ENCODE measurements around the gene IZUMO2. TPM values are rescaled to one million over a fixed set of nuclear protein-coding genes. Genes with fewer than 3 reads are reported as not detected.

IZUMO2 gene
- total and polyA plus RNA-seq, 9 of the 15 experiments (the other 6 are each of a cell fraction or from before 2014, with no cell fraction given): not detected

- CTCF ChIA-PET (ENCODE audit: low intra/inter-chr PET ratio): no interaction called here
- no peaks in the 10 kb centered on the region for H3K9me3 ChIP-seq (replicated peaks; ENCODE audit: control insufficient read depth, insufficient read depth, low read depth, low read length)
Observed at GRCh38 chr19:50178859-50179537, 15.9 kb upstream of the IZUMO2 start.

GRCh38 chr19:50178320-50178719 is 15.2 kb upstream of the IZUMO2 start:
- H3K9ac ChIP-seq (ENCODE audit: insufficient read depth in 1 of 2, low read depth in 2 of 2, low read length in 2 of 2): no peak overlapping the region
- no peak for TF ChIP-seq TAF1 (IDR thresholded peaks at IDR 0.05; ENCODE audit: control insufficient read depth, extremely low read depth, insufficient read depth, low read length, severe bottlenecking)

More at GRCh38 chr19:50178859-50179537, 15.9 kb upstream of the IZUMO2 start:
- intact Hi-C loops (cut with micrococcal nuclease): no loop called here
- Histone ChIP-seq H3K4me1 (replicated peaks in 1 of 2; ENCODE audit: control insufficient read depth in 2 of 2, insufficient read depth in 2 of 2, low read length in 2 of 2) (no peaks in the 10 kb centered on the region), H3K27ac (ENCODE audit: extremely low read depth, low read depth, low read length) (no peak overlapping the region), H3K27me3 (ENCODE audit: control insufficient read depth in 2 of 2, insufficient read depth in 2 of 2, low read length in 2 of 2) (no peaks in the 10 kb centered on the region; a peak in 1 of 5 replicates), H3K9me1 (ENCODE audit: control insufficient read depth, insufficient read depth, low read length) (no peaks in the 10 kb centered on the region), H4K20me1 (replicated peaks; ENCODE audit: control insufficient read depth, insufficient read depth, low read length) (no peaks in the 10 kb centered on the region), H2AFZ (ENCODE audit: low read depth, low read length) (no peak overlapping the region), H3K36me3 (ENCODE audit: control insufficient read depth, insufficient read depth, low read length) (no peaks in the 10 kb centered on the region), H3K9ac (ENCODE audit: insufficient read depth in 1 of 2, low read depth in 2 of 2, low read length in 2 of 2) (no peak overlapping the region), H3K4me2 (ENCODE audit: insufficient read depth, low read length) (no peak overlapping the region), H3K4me3 (no peak overlapping the region), H3K79me2 (ENCODE audit: control insufficient read depth, insufficient read depth, low read length) (no peaks in the 10 kb centered on the region)
- WGBS (ENCODE audit: insufficient coverage, low coverage, missing lambda C conversion rate): 6% methylated on average over 9 of the region's 9 CpGs
- FAIRE-seq (no peak), ATAC-seq (no peak), DNase-seq (ENCODE audit: extremely low read depth in 1 of 4, low spot score in 3 of 4) (no peak)
- POLR2A ChIA-PET: no interaction called here
- no TSS peak for BruUV-seq (replicated peaks)
- TF ChIP-seq SAFB (IDR thresholded peaks at IDR 0.05; ENCODE audit: borderline replicate concordance, low read depth, low read length): no peak
- TF ChIP-seq, protein P1, sequence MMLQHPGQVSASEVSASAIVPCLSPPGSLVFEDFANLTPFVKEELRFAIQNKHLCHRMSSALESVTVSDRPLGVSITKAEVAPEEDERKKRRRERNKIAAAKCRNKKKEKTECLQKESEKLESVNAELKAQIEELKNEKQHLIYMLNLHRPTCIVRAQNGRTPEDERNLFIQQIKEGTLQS (IDR thresholded peaks at IDR 0.05): peak; percentile 79
- TF ChIP-seq, protein P1 (CRISPR knock-in tag; conservative IDR thresholded peaks at IDR 0.05): no peak
- in situ Hi-C loops (cut with MboI): no loop called here

More at GRCh38 chr19:50178320-50178719, 15.2 kb upstream of the IZUMO2 start:
- Histone ChIP-seq H3K79me2 (ENCODE audit: control insufficient read depth, insufficient read depth, low read length) (no peaks in the 10 kb centered on the region), H4K20me1 (replicated peaks; ENCODE audit: control insufficient read depth, insufficient read depth, low read length) (no peaks in the 10 kb centered on the region), H3K9me1 (ENCODE audit: control insufficient read depth, insufficient read depth, low read length) (no peaks in the 10 kb centered on the region), H3K4me3 (no peak overlapping the region), H3K36me3 (ENCODE audit: control insufficient read depth, insufficient read depth, low read length) (no peaks in the 10 kb centered on the region), H3K27me3 (ENCODE audit: control insufficient read depth in 2 of 2, insufficient read depth in 2 of 2, low read length in 2 of 2) (no peaks in the 10 kb centered on the region; a peak in 1 of 5 replicates), H3K4me1 (replicated peaks in 1 of 2; ENCODE audit: control insufficient read depth in 2 of 2, insufficient read depth in 2 of 2, low read length in 2 of 2) (peaks cover 0 to under 1% of the 10 kb centered on the region in 2 experiments; a peak in 1 of 5 replicates), H2AFZ (ENCODE audit: low read depth, low read length) (no peak overlapping the region), H3K9me3 (replicated peaks; ENCODE audit: control insufficient read depth, insufficient read depth, low read depth, low read length) (no peaks in the 10 kb centered on the region), H3K4me2 (ENCODE audit: insufficient read depth, low read length) (no peak overlapping the region), H3K27ac (ENCODE audit: extremely low read depth, low read depth, low read length) (no peak overlapping the region)
- intact Hi-C loops (cut with micrococcal nuclease) (no loop called here), in situ Hi-C loops (cut with MboI) (no loop called here)
- WGBS (ENCODE audit: insufficient coverage, low coverage, missing lambda C conversion rate): 5% methylated on average over 1 of the region's 1 CpG
- POLR2A ChIA-PET: no interaction called here
- CTCF ChIA-PET (ENCODE audit: low intra/inter-chr PET ratio): no interaction called here
- ATAC-seq (no peak), FAIRE-seq (no peak), DNase-seq (ENCODE audit: extremely low read depth in 1 of 4, low spot score in 3 of 4) (no peak)
- no TSS peak for BruUV-seq (replicated peaks)
